H1 (cell line): ENCODE results near the gene CD81. TPM values are rescaled to one million over a fixed set of nuclear protein-coding genes. Genes with fewer than 3 reads are reported as not detected.
A peak's percentile ranks its signal among the peaks of the same experiment; 100 is the strongest.

Experiments
- CTCF ChIA-PET: fragments of 300-600 bp; sonication (Branson Sonifier 250); formaldehyde crosslinking; loops from one replicate; lab custom pipeline; 2021; ENCODE audit not compliant: partially characterized antibody; lab: Charles Lee
- POLR2A ChIA-PET: fragments of 300-600 bp; sonication (Branson Sonifier 250); formaldehyde crosslinking; loops from one replicate; lab custom pipeline; 2021; ENCODE audit warnings: inconsistent platforms; ENCODE audit not compliant: partially characterized antibody; lab: Charles Lee
- DNase-seq, 2 experiments: peaks; one replicate each; pipeline versions ENCODE4 v3.0.0 to v3.0.0-alpha.2; 2010 to 2022; ENCODE audit warnings: low spot score in 2 of 2, low read depth in 1 of 2, mixed read lengths in 1 of 2
- FAIRE-seq: peaks from 2 replicates; lab custom pipeline; 2011; peaks lifted over from hg19 to GRCh38; lab: Jason Lieb, UNC
- H2AFZ ChIP-seq: 2 replicates; pipeline ENCODE4 v1.8.1; 2012; ENCODE audit warnings: low read length, inconsistent platforms
- H2AK5ac ChIP-seq: 2 replicates; pipeline ENCODE4 v1.6.1; 2013; ENCODE audit warnings: low read depth, low read length
- H2BK120ac ChIP-seq: replicated peaks from 2 replicates; pipeline ENCODE3; 2013; ENCODE audit warnings: low read depth, low read length, inconsistent platforms
- H2BK12ac ChIP-seq: 2 replicates; pipeline ENCODE4 v1.6.1; 2013; ENCODE audit warnings: low read depth, low read length
- H2BK15ac ChIP-seq: 2 replicates; pipeline ENCODE4 v1.6.1; 2013; ENCODE audit warnings: low read length
- H2BK20ac ChIP-seq: 2 replicates; pipeline ENCODE4 v1.6.1; 2013; ENCODE audit warnings: low read length
- H2BK5ac ChIP-seq: 2 replicates; pipeline ENCODE4 v1.6.1; 2013; ENCODE audit warnings: low read depth, low read length
- H3K14ac ChIP-seq: 2 replicates; pipeline ENCODE4 v1.6.1; 2013; ENCODE audit warnings: inconsistent platforms; ENCODE audit not compliant: insufficient read length
- H3K18ac ChIP-seq: 2 replicates; pipeline ENCODE4 v1.6.1; 2013; ENCODE audit warnings: low read length; ENCODE audit errors: extremely low read depth
- H3K23ac ChIP-seq: 2 replicates; pipeline ENCODE4 v1.6.1; 2013; ENCODE audit warnings: inconsistent platforms; ENCODE audit not compliant: insufficient read length
- H3K23me2 ChIP-seq: 2 replicates; pipeline ENCODE4 v1.6.1; 2013; ENCODE audit warnings: low read depth, low read length
- H3K27ac ChIP-seq: 2 replicates; pipeline ENCODE4 v1.6.1; 2011; ENCODE audit warnings: low read depth, low read length, inconsistent platforms
- H3K27me3 ChIP-seq, 4 experiments: replicated peaks in 1 of 4; 1 replicate in 1 of 4; 2 replicates in 3 of 4; pipeline versions ENCODE4 v1.6.1 to v1.8.1; 2011 to 2013; ENCODE audit warnings: low read length in 3 of 4, mild to moderate bottlenecking in 3 of 4, inconsistent platforms in 2 of 4, mixed read lengths in 2 of 4, moderate library complexity in 1 of 4; ENCODE audit not compliant: control insufficient read depth in 3 of 4, insufficient read depth in 3 of 4; ENCODE audit errors: extremely low read depth in 1 of 4
- H3K36me3 ChIP-seq, 4 experiments: 2 replicates each; pipeline versions ENCODE4 v1.6.1 to v1.8.1; 2011 to 2013; ENCODE audit warnings: mild to moderate bottlenecking in 4 of 4, low read length in 3 of 4, moderate library complexity in 2 of 4, control low read depth in 1 of 4, inconsistent platforms in 1 of 4; ENCODE audit not compliant: insufficient read depth in 4 of 4, control insufficient read depth in 2 of 4
- H3K4ac ChIP-seq: replicated peaks from 2 replicates; pipeline ENCODE3; 2013; ENCODE audit warnings: low read length, low read depth, mixed read lengths, inconsistent platforms; ENCODE audit not compliant: insufficient read length
- H3K4me1 ChIP-seq, 4 experiments: replicated peaks in 1 of 4; 1 replicate in 1 of 4; 2 replicates in 3 of 4; pipeline versions ENCODE4 v1.6.1 to v1.8.1; 2011 to 2013; ENCODE audit warnings: low read length in 3 of 4, inconsistent platforms in 2 of 4, mixed read lengths in 1 of 4; ENCODE audit not compliant: insufficient read depth in 4 of 4, control insufficient read depth in 3 of 4
- H3K4me2 ChIP-seq, 2 experiments: 2 replicates each; pipeline versions ENCODE4 v1.6.1 to v1.8.1; 2011 to 2013; ENCODE audit warnings: low read depth in 2 of 2, low read length in 2 of 2, control low read depth in 1 of 2, inconsistent platforms in 1 of 2, mild to moderate bottlenecking in 1 of 2; ENCODE audit not compliant: insufficient read depth in 1 of 2
- H3K4me3 ChIP-seq, 4 experiments: fragments of 200-600, 300-600 bp in 1 of 4; sonication (generic), shearing (Covaris generic), sonication (Bioruptor Twin) in 1 of 4; 2 replicates each; pipeline versions ENCODE4 v1.5.1 to v1.8.1; 2011 to 2016; ENCODE audit warnings: low read length in 4 of 4, low read depth in 3 of 4, control low read depth in 2 of 4, inconsistent platforms in 2 of 4, mild to moderate bottlenecking in 2 of 4, mixed read lengths in 1 of 4, moderate library complexity in 1 of 4; ENCODE audit not compliant: insufficient read depth in 2 of 4; ENCODE audit errors: extremely low read depth in 1 of 4
- H3K56ac ChIP-seq: replicated peaks from 2 replicates; pipeline ENCODE3; 2013; ENCODE audit warnings: low read depth, mild to moderate bottlenecking, mixed read lengths, low read length, inconsistent platforms; ENCODE audit not compliant: insufficient read length
- H3K79me1 ChIP-seq: 2 replicates; pipeline ENCODE4 v1.6.1; 2013; ENCODE audit warnings: low read depth, low read length, control low read depth
- H3K79me2 ChIP-seq, 2 experiments: 2 replicates each; pipeline versions ENCODE4 v1.6.1 to v1.8.1; 2012 to 2013; ENCODE audit warnings: low read length in 2 of 2, mild to moderate bottlenecking in 2 of 2, inconsistent platforms in 1 of 2; ENCODE audit not compliant: insufficient read depth in 2 of 2, control insufficient read depth in 1 of 2
- H3K9ac ChIP-seq, 4 experiments: replicated peaks in 1 of 4; 1 replicate in 1 of 4; 2 replicates in 3 of 4; pipeline versions ENCODE4 v1.6.1 to v1.8.1; 2011 to 2013; ENCODE audit warnings: low read depth in 3 of 4, low read length in 3 of 4, control low read depth in 2 of 4, mild to moderate bottlenecking in 2 of 4, moderate library complexity in 2 of 4, inconsistent platforms in 1 of 4; ENCODE audit errors: extremely low read depth in 1 of 4
- H3K9me3 ChIP-seq, 2 experiments: 2 replicates each; pipeline versions ENCODE4 v1.6.1 to v1.8.1; 2012 to 2013; ENCODE audit warnings: mild to moderate bottlenecking in 2 of 2, moderate library complexity in 2 of 2, control low read depth in 1 of 2, inconsistent platforms in 1 of 2, low read depth in 1 of 2, low read length in 1 of 2, mixed read lengths in 1 of 2; ENCODE audit not compliant: insufficient read depth in 2 of 2
- H4K20me1 ChIP-seq, 2 experiments: replicated peaks in 1 of 2; 2 replicates each; pipeline versions ENCODE3 to v1.8.1; 2011 to 2013; ENCODE audit warnings: inconsistent platforms in 2 of 2, low read length in 2 of 2, mild to moderate bottlenecking in 1 of 2; ENCODE audit not compliant: insufficient read depth in 2 of 2, control insufficient read depth in 1 of 2
- H4K5ac ChIP-seq: 2 replicates; pipeline ENCODE4 v1.6.1; 2013; ENCODE audit warnings: low read length, low read depth, mixed read lengths, inconsistent platforms; ENCODE audit not compliant: insufficient read length
- H4K8ac ChIP-seq: 2 replicates; pipeline ENCODE4 v1.8.0; 2013; ENCODE audit warnings: mild to moderate bottlenecking, moderate library complexity, low read length, inconsistent platforms; ENCODE audit not compliant: insufficient read depth; ENCODE audit errors: extremely low read depth
- H4K91ac ChIP-seq: replicated peaks from 2 replicates; pipeline ENCODE3; 2013; ENCODE audit warnings: low read length, mixed read lengths, inconsistent platforms; ENCODE audit not compliant: insufficient read length
- CTCF ChIP-seq, 3 experiments: IDR thresholded peaks; 1 replicate in 2 of 3; 2 replicates in 1 of 3; pipeline versions ENCODE4 v1.5.1 to v1.6.1; 2011; ENCODE audit warnings: low read length in 3 of 3, mild to moderate bottlenecking in 3 of 3, inconsistent platforms in 2 of 3, low read depth in 1 of 3, moderate library complexity in 1 of 3; ENCODE audit not compliant: insufficient read depth in 1 of 3; ENCODE audit errors: control extremely low read depth in 1 of 3
- NANOG ChIP-seq: IDR thresholded peaks from 2 replicates; pipeline ENCODE4 v1.6.1; 2011; ENCODE audit warnings: low read length, low read depth, mild to moderate bottlenecking, inconsistent platforms; ENCODE audit not compliant: insufficient read depth, poor library complexity, severe bottlenecking
- TAF7 ChIP-seq: optimal IDR thresholded peaks from 2 replicates; pipeline ENCODE3; 2011; ENCODE audit warnings: low read depth, mild to moderate bottlenecking, inconsistent platforms, low read length, moderate library complexity, borderline replicate concordance
- WGBS, 2 experiments: shearing (Covaris generic) in 1 of 2; methylation state at CpG; one replicate each; pipeline versions ENCODE4 v1.1.6 to v1.1.7; 2013 to 2015; ENCODE audit warnings: low lambda C conversion rate in 2 of 2, mixed read lengths in 2 of 2, inconsistent platforms in 1 of 2, low coverage in 1 of 2, missing lambda C conversion rate in 1 of 2; ENCODE audit not compliant: insufficient replicate concordance in 2 of 2, insufficient coverage in 1 of 2, insufficient read length in 1 of 2; ENCODE audit errors: extremely low coverage in 1 of 2, missing lambda C conversion rate in 1 of 2; 5-methylcytosine and 5-hydroxymethylcytosine counted together
- polyA plus RNA-seq, 7 experiments: library from polyadenylated mRNA; depleted of rRNA in 3 of 7; stranded (reverse) in 5 of 7; unstranded in 2 of 7; fragments of >200 nt in 5 of 7; fragments of 200-250 nt in 2 of 7; gene quantifications; 1 replicate in 5 of 7; 2 replicates in 1 of 7; 4 replicates in 1 of 7; pipeline versions ENCODE4 v1.2.1 to v1.2.3, GENCODE V29; 2011 to 2013; ENCODE audit warnings: missing spikeins in 2 of 7, mixed read lengths in 2 of 7
- total RNA-seq: library from RNA; stranded (reverse); fragmentation: NEBNext Ultra II Directional; extraction: Animal tissue kit (Norgen Biotek cat#: 25700); gene quantifications from 2 replicates; pipeline ENCODE4 v1.2.1, GENCODE V29; 2021

The CD81 gene
- total and polyA plus RNA-seq, 2 of the 8 experiments (the other 6 are each of a cell fraction or from before 2014, with no cell fraction given) = 238 to 309 TPM

- Histone ChIP-seq H3K4ac (no peak within 1 kb of the TSS), H2BK20ac (no peak within 1 kb of the TSS), H2AFZ (peak within 1 kb of the TSS; percentile 80; the same call in 1 of the 2 replicates), H3K79me1 (no peaks in the 10 kb centered on the region), H4K91ac (no peak within 1 kb of the TSS), H2BK5ac (no peak within 1 kb of the TSS), H2BK15ac (peak within 1 kb of the TSS; percentile 72; the same call in 1 of the 2 replicates), H3K23me2 (peaks cover 7% of the 10 kb centered on the region; the same call in 1 of the 2 replicates), H3K4me2 (peak within 1 kb of the TSS; percentile 87 to 96), H3K27ac (no peak within 1 kb of the TSS), H4K8ac (peak within 1 kb of the TSS; percentile 68), H3K4me3 (peak within 1 kb of the TSS; percentile 33 to 70 (median 54); a peak in 7 of 8 replicates), H4K5ac (no peak within 1 kb of the TSS), H3K56ac (no peak within 1 kb of the TSS), H2BK12ac (no peak within 1 kb of the TSS), H3K18ac (no peak within 1 kb of the TSS; the same call in 1 of the 2 replicates), H4K20me1 (peaks cover 2 to 3% of the 10 kb centered on the region in 2 experiments), H3K79me2 (no peaks in the 10 kb centered on the region), H3K9me3 (no peaks in the 10 kb centered on the region), H3K14ac (no peak within 1 kb of the TSS), H3K9ac (peak within 1 kb of the TSS in 2 of 4 experiments; percentile 23 to 58; a peak in 2 of 7 replicates), H3K23ac (no peak within 1 kb of the TSS), H2BK120ac (no peak within 1 kb of the TSS), H3K36me3 (no peaks in the 10 kb centered on the region), H3K27me3 (peaks cover 27 to 71% (median 57%) of the 10 kb centered on the region in 4 experiments), H2AK5ac (no peak within 1 kb of the TSS), H3K4me1 (peaks cover 0 to 3% (median 3%) of the 10 kb centered on the region in 4 experiments; a peak in 2 of 7 replicates)
- peak in 1 of 2 experiments; percentile 84 for DNase-seq
- no peak for TF ChIP-seq TAF7
- TF ChIP-seq NANOG = no peak
- TF ChIP-seq CTCF (IDR thresholded peaks at IDR 0.05; ENCODE audit: control extremely low read depth in 1 of 3, insufficient read depth in 1 of 3, low read depth in 1 of 3, low read length in 3 of 3) = peak in 1 of 3 experiments; percentile 8; a peak in 1 of 4 replicates
- ChIA-PET POLR2A (no interaction called here), CTCF (interaction anchor here (0.6 to 3.9 kb wide), 6 partner anchors 16 to 540 kb away, joined by 3 to 33 read pairs (median 4); no protein-coding TSS in a partner anchor)
- WGBS, 2 experiments = 19% methylated on average over 18 of the region's 64 CpGs; no CpG with 5 or more reads in 1 of the 2 experiments
- FAIRE-seq = no peak
Measured at GRCh38 chr11:2443881-2444820, 67.0 kb downstream of the CD81 start, which contains the start of gene TRPM5. TSS of gene TRPM5 (minus strand) at chr11:2444514. CDS start at chr11:2423036, 21,478 bp downstream.
